Neural cell (in vitro differentiated cells): ENCODE data around the gene PIP5K1B. TPM values are rescaled to one million over a fixed set of nuclear protein-coding genes. Genes with fewer than 3 reads are reported as not detected.

ENCODE experiments used
- H2AFZ ChIP-seq: fragments of 200-600, 300-800 bp; sonication (generic), shearing (Covaris generic); 2 replicates; pipeline ENCODE4 v1.6.0; 2014; ENCODE audit warnings: low read depth, mild to moderate bottlenecking, antibody characterized with exemption, low read length, moderate library complexity
- H3F3A ChIP-seq: fragments of 200-600 bp; shearing (Covaris generic); 2 replicates; pipeline ENCODE4 v1.6.1; 2016; ENCODE audit warnings: mild to moderate bottlenecking, moderate library complexity, mixed read lengths, antibody characterized with exemption, low read length; ENCODE audit not compliant: insufficient read depth, poor library complexity, severe bottlenecking
- H3K27ac ChIP-seq: fragments of 200-600, 300-800 bp; sonication (generic), shearing (Covaris generic); 2 replicates; pipeline ENCODE4 v1.5.1; 2014; ENCODE audit warnings: mild to moderate bottlenecking, low read length, moderate library complexity
- H3K27me3 ChIP-seq: fragments of 300-800, 200-600 bp; sonication (generic), shearing (Covaris generic); 2 replicates; pipeline ENCODE4 v1.6.0; 2014; ENCODE audit warnings: mild to moderate bottlenecking, low read depth, low read length, moderate library complexity; ENCODE audit not compliant: insufficient read depth
- H3K36me3 ChIP-seq: fragments of 300-800, 200-600 bp; sonication (generic), shearing (Covaris generic); 2 replicates; pipeline ENCODE4 v1.5.1; 2014; ENCODE audit warnings: mild to moderate bottlenecking, antibody characterized with exemption, low read length, moderate library complexity; ENCODE audit not compliant: insufficient read depth
- H3K4me2 ChIP-seq: fragments of 300-800, 200-600 bp; sonication (generic), shearing (Covaris generic); 2 replicates; pipeline ENCODE4 v1.6.0; 2014; ENCODE audit warnings: mild to moderate bottlenecking, low read length
- H3K4me3 ChIP-seq: fragments of 300-800, 200-600 bp; sonication (generic), shearing (Covaris generic); 2 replicates; pipeline ENCODE4 v1.5.1; 2014; ENCODE audit warnings: mild to moderate bottlenecking, low read length, moderate library complexity
- H3K79me2 ChIP-seq: fragments of 200-600 bp; shearing (Covaris generic); replicated peaks from 2 replicates; pipeline ENCODE4 v1.6.0; 2014; ENCODE audit warnings: mild to moderate bottlenecking, low read length, moderate library complexity; ENCODE audit not compliant: insufficient read depth
- H3K9ac ChIP-seq: fragments of 300-800, 200-600 bp; sonication (generic), shearing (Covaris generic); 2 replicates; pipeline ENCODE4 v1.6.1; 2016; ENCODE audit warnings: mild to moderate bottlenecking, low read length, mixed read lengths
- H3K9me2 ChIP-seq: fragments of 200-600 bp; shearing (Covaris generic); 2 replicates; pipeline ENCODE4 v1.6.1; 2016; ENCODE audit warnings: mild to moderate bottlenecking, low read length, mixed read lengths; ENCODE audit not compliant: insufficient read depth
- H3K9me3 ChIP-seq: fragments of 200-600, 300-800 bp; sonication (generic), shearing (Covaris generic); 2 replicates; pipeline ENCODE4 v1.6.1; 2016; ENCODE audit warnings: mild to moderate bottlenecking, mixed run types, low read length, moderate library complexity, mixed read lengths
- H4K20me1 ChIP-seq: fragments of 200-600 bp; shearing (Covaris generic); 2 replicates; pipeline ENCODE4 v1.6.1; 2016; ENCODE audit warnings: mild to moderate bottlenecking, mixed run types; ENCODE audit not compliant: insufficient read depth
- EP300 ChIP-seq: fragments of 450-650 bp; conservative IDR thresholded peaks from 2 replicates; pipeline ENCODE4 v1.6.1; 2014; ENCODE audit warnings: antibody characterized with exemption, mild to moderate bottlenecking, moderate library complexity; ENCODE audit not compliant: poor library complexity, severe bottlenecking
- EZH2 ChIP-seq: fragments of 200-600, 300-800 bp; shearing (Covaris generic), sonication (generic); IDR thresholded peaks from 2 replicates; pipeline ENCODE4 v1.6.1; 2014; ENCODE audit warnings: antibody characterized with exemption, low read length, borderline replicate concordance, mild to moderate bottlenecking; ENCODE audit not compliant: insufficient read depth, poor library complexity, severe bottlenecking
- MXI1 ChIP-seq: fragments of 450-650 bp; conservative IDR thresholded peaks from 2 replicates; pipeline ENCODE4 v1.6.1; 2014; ENCODE audit warnings: antibody characterized with exemption, mild to moderate bottlenecking; ENCODE audit not compliant: poor library complexity, severe bottlenecking
- POLR2AphosphoS5 ChIP-seq: IDR thresholded peaks from 2 replicates; pipeline ENCODE4 v1.6.1; 2012
- RAD21 ChIP-seq: fragments of 450-650 bp; conservative IDR thresholded peaks from 2 replicates; pipeline ENCODE4 v1.6.1; 2014; ENCODE audit warnings: antibody characterized with exemption, mild to moderate bottlenecking, moderate library complexity
- SMC3 ChIP-seq: fragments of 450-650 bp; conservative IDR thresholded peaks from 2 replicates; pipeline ENCODE4 v1.6.1; 2014; ENCODE audit warnings: antibody characterized with exemption, mild to moderate bottlenecking, moderate library complexity; ENCODE audit not compliant: poor library complexity
- TAF1 ChIP-seq: IDR thresholded peaks from 2 replicates; pipeline ENCODE4 v1.6.1; 2012; ENCODE audit warnings: low read depth
- polyA plus RNA-seq: library from polyadenylated mRNA; depleted of rRNA; stranded (reverse); fragments of >200 nt; gene quantifications from 2 replicates; pipeline ENCODE4 v1.2.3, GENCODE V29; 2014
- TF ChIP-seq, protein P1 (sequence below): fragments of 450-650 bp; IDR thresholded peaks from 2 replicates; pipeline ENCODE4 v1.5.1; 2014; ENCODE audit warnings: antibody characterized with exemption, mild to moderate bottlenecking, moderate library complexity; ENCODE audit not compliant: poor library complexity, severe bottlenecking
- TF ChIP-seq, protein P2 (sequence below): IDR thresholded peaks from 2 replicates; pipeline ENCODE4 v1.6.1; 2012; ENCODE audit warnings: borderline replicate concordance

Gene PIP5K1B
- polyA plus RNA-seq, 1 donor from 2014 or later = 1.5 TPM

- Histone ChIP-seq H3K27ac (no peak overlapping the region), H3K9ac (no peak overlapping the region), H3K9me3 (no peaks in the 10 kb centered on the region), H3F3A (no peaks in the 10 kb centered on the region), H3K79me2 (no peaks in the 10 kb centered on the region), H4K20me1 (no peaks in the 10 kb centered on the region), H2AFZ (no peak overlapping the region), H3K4me3 (no peak overlapping the region), H3K9me2 (no peaks in the 10 kb centered on the region), H3K4me2 (no peak overlapping the region), H3K36me3 (no peaks in the 10 kb centered on the region), H3K27me3 (no peaks in the 10 kb centered on the region)
- TF ChIP-seq TAF1 = no peak
- TF ChIP-seq EZH2 = no peak
- TF ChIP-seq RAD21 = no peak
- TF ChIP-seq, protein P1, sequence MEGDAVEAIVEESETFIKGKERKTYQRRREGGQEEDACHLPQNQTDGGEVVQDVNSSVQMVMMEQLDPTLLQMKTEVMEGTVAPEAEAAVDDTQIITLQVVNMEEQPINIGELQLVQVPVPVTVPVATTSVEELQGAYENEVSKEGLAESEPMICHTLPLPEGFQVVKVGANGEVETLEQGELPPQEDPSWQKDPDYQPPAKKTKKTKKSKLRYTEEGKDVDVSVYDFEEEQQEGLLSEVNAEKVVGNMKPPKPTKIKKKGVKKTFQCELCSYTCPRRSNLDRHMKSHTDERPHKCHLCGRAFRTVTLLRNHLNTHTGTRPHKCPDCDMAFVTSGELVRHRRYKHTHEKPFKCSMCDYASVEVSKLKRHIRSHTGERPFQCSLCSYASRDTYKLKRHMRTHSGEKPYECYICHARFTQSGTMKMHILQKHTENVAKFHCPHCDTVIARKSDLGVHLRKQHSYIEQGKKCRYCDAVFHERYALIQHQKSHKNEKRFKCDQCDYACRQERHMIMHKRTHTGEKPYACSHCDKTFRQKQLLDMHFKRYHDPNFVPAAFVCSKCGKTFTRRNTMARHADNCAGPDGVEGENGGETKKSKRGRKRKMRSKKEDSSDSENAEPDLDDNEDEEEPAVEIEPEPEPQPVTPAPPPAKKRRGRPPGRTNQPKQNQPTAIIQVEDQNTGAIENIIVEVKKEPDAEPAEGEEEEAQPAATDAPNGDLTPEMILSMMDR = no peak
- TF ChIP-seq, protein P2, sequence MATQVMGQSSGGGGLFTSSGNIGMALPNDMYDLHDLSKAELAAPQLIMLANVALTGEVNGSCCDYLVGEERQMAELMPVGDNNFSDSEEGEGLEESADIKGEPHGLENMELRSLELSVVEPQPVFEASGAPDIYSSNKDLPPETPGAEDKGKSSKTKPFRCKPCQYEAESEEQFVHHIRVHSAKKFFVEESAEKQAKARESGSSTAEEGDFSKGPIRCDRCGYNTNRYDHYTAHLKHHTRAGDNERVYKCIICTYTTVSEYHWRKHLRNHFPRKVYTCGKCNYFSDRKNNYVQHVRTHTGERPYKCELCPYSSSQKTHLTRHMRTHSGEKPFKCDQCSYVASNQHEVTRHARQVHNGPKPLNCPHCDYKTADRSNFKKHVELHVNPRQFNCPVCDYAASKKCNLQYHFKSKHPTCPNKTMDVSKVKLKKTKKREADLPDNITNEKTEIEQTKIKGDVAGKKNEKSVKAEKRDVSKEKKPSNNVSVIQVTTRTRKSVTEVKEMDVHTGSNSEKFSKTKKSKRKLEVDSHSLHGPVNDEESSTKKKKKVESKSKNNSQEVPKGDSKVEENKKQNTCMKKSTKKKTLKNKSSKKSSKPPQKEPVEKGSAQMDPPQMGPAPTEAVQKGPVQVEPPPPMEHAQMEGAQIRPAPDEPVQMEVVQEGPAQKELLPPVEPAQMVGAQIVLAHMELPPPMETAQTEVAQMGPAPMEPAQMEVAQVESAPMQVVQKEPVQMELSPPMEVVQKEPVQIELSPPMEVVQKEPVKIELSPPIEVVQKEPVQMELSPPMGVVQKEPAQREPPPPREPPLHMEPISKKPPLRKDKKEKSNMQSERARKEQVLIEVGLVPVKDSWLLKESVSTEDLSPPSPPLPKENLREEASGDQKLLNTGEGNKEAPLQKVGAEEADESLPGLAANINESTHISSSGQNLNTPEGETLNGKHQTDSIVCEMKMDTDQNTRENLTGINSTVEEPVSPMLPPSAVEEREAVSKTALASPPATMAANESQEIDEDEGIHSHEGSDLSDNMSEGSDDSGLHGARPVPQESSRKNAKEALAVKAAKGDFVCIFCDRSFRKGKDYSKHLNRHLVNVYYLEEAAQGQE = no peak
- no peak for TF ChIP-seq SMC3
- no peak for TF ChIP-seq EP300
- TF ChIP-seq POLR2AphosphoS5 = no peak
- TF ChIP-seq MXI1 = no peak
Measured at GRCh38 chr9:68969538-68969937, 264.5 kb downstream of the PIP5K1B start.

DNA sequence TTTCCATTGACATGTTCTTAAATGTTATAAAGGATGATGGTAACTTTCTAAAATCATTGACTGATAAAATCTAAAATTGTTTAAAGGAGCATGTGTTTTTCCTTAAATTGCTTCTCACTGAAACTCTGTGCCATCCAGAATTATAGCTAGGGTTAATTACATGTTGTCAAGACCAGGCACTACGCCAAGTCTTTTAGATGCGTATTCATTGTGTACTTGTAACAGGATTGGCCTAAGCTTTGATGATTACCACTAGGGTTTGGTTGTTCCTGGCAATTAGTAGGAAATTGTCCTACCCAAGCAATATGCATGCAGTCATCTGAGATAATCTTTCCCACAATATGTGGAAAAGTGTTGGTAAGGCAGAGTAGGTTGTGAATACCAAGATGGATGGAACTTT lies 265.1 kb downstream of the PIP5K1B start:
- Histone ChIP-seq H3K79me2 (no peaks in the 10 kb centered on the region), H3K36me3 (no peaks in the 10 kb centered on the region), H3K9me3 (no peaks in the 10 kb centered on the region), H3K27me3 (no peaks in the 10 kb centered on the region), H3K9me2 (no peaks in the 10 kb centered on the region), H3F3A (no peaks in the 10 kb centered on the region), H3K4me2 (no peak overlapping the region), H3K4me3 (no peak overlapping the region), H4K20me1 (no peaks in the 10 kb centered on the region), H2AFZ (no peak overlapping the region), H3K27ac (no peak overlapping the region), H3K9ac (no peak overlapping the region)
- no peak for TF ChIP-seq POLR2AphosphoS5
- no peak for TF ChIP-seq MXI1
- TF ChIP-seq, protein P2 = no peak
- no peak for TF ChIP-seq EP300
- TF ChIP-seq EZH2 = no peak
- TF ChIP-seq SMC3 = no peak
- TF ChIP-seq TAF1 = no peak
- TF ChIP-seq RAD21 = no peak
- TF ChIP-seq, protein P1 = no peak
